MV-4-11 (cell line): Measurements from ENCODE around the gene ALG8.

Experiments
- DNase-seq: peaks from one replicate; lab custom pipeline; 2025; lab: John Stamatoyannopoulos, UW

ALG8 gene

DNA sequence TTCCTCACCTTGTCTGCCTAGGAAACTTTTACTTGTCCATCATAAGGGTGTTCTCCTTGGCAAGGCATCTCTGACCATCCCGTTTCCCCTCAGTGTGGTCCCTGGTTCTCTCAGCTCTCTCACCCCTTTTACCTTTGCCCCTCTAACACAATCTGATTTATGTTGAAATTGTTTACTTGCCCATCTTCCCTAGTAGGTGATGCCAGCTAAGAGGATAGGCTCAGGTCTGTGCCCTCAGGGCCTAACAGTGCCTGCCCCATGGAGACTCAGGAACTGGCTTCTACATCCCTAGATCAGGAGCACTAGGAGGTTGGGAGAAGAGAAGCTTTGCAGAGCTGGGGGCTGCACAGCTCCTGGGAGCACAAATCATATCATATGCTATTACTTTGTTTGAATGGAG, 21.1 kb upstream of the ALG8 start:
- DNase-seq, result no peak

DNA sequence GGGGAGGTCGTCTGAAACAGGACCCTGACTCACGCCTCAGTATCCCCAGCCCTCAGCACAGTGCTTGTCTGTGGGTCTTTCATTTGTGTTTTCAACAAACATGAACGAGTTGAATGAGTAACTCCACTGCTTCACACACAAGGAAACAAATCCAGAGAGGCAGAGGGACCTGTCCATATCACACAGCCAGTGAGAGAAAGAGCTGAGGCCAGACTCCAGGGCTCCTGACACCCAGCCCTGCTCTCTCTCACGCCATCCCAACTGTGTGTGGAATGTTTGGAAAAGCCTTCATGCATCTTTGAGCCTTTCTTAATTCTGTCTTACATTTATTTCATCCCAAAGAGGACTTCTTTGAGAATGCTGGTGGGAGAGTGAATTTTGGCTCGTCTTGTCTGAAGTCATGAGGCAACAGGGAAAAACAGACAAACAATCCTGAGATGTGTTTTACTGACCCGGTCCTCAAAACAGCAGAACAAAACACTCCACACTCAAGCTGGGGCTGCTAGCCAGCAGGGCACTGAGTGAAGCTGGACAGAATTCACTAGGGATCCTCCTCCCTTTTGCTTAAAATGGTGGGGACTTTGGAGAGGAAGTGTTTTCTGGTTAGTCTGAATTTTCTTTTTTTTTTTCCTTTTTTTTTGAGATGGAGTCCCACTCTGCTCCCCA, 19.7 kb upstream of the ALG8 start:
- DNase-seq, result no peak

DNA sequence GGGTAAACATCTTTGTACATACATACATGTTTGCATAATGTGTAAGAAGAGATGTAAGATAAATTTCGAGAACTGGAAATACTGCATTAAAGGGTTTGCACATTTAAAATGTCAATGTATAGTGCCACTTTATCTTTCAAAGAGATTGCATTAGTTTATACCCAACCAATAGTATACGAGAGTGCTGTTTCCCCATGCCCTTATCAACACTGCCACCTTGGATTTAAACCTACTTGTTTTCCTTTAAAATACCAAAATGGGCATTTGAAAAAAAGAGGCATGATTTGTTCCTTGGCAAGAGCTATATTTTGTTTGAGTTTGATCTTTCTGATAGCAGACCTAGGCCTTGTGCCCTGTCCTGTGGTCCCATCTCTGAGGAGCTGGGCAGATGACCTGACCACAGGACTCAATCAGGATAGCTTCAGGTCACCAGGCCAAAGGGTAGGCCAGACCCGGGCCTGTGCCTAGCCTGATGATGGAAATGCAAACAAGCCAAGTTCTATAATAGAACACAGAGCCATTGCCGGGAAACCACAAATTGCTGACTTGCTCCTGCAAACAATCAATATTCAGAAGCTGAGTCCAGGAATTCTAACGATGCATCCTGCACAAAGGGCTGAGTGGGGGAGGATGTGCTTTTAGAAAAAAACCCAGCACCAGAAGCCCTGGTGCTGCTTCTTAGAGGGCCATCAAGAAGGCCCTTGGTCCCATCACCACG, 16.9 kb upstream of the ALG8 start:
- no peak for DNase-seq

DNA sequence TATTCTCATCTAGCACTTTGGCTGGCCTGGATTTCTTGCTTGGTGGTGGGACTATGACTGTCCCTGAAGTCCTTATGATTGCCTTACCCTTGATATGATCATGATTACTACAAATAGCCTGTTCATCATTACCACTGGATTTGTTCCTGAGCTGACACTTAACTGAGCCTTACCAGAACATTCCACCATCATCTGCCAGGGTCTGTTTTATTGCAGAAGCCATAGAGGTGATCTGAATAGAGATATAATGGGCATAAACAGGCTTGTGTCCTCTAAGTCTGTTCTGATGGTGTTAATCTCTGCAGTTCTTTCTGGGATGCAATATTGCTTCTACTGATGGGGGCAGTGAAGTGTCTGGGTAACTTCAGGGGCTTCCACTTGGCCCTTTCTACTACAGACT, 12.4 kb upstream of the ALG8 start:
- no peak for DNase-seq

DNA sequence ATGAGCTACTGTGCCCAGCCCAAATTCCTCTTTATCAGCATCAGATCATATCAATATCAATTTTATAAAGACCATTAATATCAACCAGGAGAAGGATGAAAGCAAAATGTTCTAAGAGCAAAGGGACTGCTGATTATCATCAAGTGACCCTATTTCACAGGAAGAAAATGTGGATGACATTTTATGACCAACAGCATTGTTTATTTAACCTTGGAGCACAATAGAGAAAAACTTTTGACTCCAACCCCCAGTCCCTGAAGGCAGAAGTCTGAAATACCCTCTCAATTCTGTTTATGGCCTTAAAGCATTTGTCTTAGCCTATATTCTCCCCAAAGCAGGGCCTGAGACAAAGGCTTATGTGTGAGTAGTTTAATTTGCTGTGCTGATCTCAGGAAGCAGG, 11.3 kb upstream of the ALG8 start:
- DNase-seq, result no peak

DNA sequence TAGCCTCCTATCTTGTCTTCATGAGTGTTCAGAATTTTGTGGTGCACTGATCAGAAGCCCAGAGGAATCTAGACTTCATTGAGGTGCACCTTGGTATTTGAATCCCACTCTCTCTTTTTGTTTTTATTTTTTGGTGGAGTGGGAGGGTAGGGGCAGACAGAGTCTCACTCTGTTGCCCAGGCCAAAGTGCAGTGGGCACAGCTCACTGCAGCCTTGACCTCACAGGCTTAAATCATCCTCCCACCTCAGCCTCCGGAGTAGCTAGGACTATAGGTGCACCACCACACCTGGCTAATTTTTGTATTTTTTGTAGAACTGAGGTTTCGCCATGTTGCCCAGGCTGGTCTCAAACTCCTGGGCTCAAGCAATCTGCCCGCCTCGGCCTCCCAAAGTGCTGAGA, 10.9 kb upstream of the ALG8 start:
- DNase-seq, result no peak

DNA sequence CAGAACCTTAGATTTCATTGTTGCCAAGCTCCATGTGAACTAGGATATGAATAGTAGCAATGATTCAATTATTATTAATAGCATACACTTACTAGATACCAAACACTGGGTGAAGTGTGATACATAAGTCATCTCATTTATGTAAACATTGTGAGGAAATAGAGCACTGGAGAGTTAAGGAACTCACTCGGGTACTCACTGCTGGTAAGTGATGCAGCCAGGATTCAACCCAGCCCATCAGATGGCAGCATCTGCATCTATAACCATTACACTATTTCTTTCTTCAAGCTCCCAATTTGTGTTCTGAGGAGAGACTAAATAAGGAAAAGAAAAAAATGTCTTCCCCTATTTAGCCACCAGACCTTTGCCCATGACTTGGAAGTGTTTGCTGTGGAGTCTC, 10.2 kb upstream of the ALG8 start:
- peak; percentile 52 for DNase-seq

DNA sequence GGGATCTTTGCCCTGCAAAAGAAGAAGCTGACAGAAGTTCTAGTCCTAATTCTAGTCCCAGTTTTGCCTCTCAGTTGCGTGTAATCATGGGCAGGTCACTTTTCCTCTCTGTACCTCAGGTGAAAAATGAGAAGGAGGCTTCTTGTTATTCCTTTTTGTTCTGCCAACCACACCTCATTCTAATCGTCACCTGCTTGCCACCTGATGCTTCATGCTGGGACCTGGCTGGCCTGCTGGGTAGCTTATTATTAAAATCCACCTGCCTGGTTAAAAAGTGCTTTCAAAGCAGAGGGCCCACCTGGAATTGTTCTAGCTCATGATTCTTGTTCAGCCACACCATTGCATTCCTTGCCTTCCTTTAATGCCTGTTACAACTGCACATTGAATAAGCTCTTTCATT, 8.4 kb upstream of the ALG8 start:
- no peak for DNase-seq

DNA sequence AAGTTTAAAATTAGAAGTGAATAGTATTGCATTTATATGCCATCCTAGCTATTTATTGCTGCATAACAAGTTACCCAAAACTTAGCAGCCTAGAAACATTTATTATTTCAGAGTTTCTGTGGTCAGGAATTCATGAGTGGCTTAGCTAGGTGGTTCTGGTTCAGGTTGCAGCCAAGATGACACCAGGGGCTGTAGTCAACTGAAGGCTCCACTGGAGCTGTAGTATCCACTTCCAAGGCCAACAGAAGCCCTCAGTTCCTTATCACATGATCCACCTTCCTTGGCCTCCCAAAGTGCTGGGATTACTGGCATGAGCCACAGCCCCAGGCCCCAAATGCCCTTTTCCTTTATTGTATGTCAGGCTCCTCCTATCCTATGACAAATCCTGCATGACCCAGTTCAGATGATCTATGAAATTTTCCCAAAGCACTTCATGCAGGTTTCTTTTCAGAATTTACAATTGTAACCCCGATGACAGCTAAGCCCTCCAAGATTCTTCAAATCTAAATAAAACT, 6.1 kb upstream of the ALG8 start:
- no peak for DNase-seq

DNA sequence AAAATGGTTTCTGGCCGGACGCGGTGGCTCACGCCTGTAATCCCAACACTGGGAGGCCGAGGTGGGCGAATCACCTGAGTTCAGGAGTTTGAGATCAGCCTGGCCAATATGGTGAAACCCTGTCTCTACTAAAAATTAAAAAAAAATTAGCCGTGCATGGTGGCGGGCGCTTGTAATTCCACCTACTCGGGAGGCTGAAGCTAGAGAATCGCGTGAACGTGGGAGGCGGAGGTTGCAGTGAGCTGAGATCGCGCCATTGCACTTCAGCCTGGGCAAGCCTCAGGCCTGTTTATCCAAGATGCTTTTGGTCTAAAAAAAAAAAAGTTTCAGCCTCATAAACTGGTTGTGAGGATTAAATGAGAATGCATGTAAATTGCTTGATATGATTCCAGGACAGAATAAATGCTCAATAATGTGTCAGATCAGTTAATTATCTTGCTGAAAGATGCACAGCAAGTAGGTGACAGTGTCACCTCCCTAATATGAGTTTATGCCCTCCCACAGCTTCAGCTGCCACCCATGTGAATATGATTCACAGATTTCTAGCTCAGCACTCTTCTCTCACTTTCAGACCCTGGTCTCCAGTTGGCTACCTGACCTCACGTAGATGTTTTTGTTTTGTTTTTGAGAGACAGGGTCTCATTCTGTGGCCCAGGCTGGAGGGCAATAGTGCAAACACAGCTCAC, 1.1 kb upstream of the ALG8 start:
- no peak for DNase-seq

DNA sequence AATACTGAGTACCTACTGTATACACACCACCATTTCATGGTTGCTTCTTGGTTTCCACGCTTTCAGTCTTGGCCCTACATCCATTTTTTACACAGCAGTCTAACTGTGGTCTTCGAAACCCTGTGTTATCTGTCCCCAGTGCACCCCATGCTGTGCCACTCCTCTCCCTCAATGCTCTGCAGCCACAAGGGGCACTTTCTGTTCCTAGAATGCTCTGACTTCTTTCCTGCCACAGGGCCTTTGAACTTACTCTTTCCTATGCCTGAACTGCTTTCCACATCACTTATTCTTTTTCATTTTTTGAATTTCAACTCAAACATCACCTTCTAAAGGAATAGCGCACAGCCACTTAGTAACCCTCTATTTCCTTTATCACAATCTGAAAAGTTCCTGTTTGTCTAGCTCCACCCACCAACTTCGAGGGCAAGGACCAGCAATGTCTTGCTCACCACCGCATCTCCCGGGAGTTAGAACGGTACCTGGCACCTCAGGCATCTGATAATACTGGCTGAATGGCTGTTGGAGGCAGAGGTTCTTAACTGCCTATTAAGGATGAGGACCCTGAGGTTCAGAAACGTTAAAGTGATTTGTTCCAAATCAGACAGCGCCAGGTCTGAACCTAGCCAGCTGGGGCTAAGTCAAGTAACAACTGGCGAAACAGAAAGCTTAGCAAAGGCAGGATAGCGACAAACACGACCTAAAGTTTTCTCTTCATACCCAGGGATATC, 568 bp downstream of the ALG8 start:
- DNase-seq, result peak; percentile 51

DNA sequence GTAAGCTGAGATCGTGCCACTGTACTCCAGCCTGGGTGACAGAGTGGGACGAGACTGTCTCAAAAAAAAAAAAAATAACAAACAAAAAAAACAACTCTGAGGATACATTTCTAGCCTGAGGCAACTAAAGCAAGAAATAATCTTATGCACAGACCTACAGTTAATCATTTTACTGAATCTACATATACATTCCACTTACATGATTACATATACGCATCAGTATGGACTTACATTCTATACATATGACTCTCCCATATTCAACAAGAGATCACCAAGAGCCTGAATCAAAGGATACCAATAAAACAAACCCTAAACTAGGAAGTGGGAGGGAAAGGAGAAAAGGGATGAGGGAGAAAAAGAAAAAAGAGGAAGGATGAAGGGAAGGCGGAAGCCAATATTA, 1.1 kb downstream of the ALG8 start:
- DNase-seq, result no peak

DNA sequence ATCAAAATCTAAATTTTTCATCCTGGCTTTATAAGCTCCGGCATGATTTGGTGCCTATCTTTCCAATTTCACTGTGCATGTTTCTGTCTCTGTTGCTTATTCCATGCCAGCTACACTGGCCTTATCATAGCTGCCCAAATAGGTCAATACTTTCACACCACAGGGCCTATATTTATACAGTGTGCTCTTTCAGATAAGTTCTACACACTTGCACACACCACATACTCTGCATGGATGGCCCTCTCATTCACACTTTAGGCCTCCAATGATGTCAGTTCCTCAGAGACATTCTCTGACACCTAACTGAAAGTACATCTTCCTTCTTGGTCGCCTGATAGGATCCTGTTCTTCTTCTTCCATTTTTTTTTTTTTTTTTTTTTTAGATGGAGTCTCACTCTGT, 7.0 kb downstream of the ALG8 start:
- DNase-seq, result no peak

DNA sequence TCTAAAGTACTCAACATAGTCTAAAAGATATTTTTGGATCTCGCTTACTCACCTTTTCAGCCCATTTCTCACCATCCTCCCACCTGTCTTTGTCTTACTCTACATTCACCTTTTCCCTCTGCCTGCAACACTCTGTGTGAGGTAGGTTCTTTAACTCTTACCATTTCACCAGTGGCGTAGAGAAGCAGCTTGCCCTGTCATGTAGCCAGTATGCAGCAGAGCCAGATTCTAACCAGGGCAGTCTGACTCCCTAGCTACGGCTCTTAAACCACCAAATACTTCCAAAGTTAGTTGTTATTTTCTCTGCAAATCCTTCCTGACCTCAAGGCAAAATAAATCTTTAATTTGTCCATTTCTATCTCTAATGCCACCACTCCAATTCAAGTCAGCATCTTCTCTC, 7.5 kb downstream of the ALG8 start:
- DNase-seq, result no peak

DNA sequence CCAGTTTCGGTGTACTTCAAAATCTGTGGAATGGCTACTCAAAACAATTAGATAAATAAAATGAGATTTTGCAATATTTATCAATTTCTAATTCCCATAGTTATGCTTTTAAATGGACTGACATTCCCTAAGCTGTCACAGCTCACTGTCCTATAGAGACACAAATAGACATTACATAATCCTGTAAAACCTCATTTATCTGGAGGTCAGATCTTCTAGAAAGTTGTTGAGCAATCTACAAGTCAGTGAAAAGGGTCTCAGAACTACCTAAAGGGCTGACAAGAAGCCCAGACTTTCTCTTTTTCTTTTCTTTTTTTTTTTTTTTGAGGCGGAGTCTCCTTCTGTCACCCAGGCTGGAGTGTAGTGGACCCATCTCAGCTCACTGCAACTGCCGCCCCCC, 12.0 kb downstream of the ALG8 start:
- peak; percentile 54 for DNase-seq

DNA sequence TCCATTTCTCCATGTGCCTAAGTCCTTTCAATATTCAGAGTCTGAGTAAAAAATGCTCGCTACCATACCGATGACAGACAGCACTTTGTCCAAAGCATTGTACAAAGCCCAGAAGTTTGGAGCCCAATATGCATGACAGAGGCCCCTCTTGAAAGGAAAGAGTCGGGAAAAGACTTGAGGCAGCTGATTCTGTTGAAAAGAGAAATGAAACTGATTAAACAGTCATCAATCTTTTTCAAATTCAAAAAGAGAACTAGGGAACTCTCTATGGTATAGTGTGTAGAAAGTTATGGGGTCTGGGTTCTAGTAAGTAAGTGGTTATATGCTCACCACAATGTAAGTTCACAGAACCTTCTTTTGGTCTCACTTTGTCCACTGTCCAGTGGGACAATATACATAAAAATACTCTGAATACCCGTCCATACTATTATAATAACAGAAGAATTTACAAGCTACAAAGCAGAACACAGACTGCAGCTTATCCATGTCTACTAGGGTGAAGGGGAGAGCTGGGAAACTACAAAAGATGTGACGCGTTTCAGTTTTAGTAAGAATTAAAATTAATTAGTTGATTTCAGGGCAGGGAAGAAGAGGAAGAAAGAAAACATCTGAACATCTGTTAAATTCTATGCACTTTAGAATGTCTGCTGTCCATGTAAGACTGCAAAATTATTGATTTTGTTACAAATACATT, 26.7 kb downstream of the ALG8 start:
- DNase-seq, result peak; percentile 90

DNA sequence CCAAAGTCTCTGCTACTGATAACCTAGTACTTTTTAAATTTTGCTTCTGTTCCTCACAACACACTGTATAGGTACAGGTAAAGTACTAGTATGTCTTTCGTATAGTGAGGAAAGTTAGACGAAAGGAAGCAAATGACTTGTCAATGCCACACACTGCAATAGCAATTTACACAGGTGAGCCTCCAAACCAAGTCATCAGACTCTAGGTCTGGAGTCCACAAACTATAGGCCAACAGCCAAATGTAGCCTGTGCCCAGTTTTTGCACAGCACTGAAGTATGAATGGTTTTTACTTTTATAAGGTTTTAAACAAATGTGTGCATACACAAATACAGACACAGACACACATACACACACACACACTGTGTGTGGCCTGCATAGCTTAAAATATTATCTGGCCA, 28.1 kb downstream of the ALG8 start:
- DNase-seq, result no peak

DNA sequence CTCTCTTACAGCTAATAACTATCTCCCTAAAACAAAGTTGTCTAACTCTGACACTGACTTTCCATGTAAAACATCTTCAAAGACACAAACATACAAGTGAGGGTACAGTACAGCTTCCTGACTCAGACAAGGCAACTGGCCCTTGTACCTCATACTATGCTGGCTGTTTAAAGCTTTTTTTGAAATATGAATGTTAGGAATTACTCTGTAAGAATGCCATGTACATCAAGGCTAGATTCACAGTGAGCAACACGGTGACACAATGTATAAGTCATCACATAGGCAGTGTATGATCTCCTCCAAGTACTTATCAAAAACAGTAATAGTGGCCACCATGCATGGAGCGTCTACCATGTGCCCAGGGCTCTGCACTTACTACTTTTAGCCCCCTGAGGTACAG, 28.6 kb downstream of the ALG8 start:
- no peak for DNase-seq

DNA sequence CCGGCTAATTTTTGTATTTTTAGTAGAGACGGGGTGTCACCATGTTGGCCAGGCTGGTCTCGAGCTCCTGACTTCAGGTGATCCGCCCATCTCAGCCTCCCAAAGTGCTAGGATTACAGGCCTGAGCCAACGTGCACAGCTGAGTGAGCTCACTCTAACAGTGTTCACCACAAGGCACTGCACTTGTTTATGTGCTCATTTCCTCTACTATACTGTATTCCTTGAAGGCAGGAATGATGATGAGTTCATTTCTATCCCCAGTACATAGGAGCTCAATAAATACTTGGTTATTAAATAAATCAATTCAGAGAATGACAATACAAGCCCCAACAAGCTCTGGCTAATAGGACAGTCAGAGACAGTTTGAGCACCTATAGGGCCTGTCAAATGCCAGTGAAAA, 29.1 kb downstream of the ALG8 start:
- DNase-seq, result no peak

DNA sequence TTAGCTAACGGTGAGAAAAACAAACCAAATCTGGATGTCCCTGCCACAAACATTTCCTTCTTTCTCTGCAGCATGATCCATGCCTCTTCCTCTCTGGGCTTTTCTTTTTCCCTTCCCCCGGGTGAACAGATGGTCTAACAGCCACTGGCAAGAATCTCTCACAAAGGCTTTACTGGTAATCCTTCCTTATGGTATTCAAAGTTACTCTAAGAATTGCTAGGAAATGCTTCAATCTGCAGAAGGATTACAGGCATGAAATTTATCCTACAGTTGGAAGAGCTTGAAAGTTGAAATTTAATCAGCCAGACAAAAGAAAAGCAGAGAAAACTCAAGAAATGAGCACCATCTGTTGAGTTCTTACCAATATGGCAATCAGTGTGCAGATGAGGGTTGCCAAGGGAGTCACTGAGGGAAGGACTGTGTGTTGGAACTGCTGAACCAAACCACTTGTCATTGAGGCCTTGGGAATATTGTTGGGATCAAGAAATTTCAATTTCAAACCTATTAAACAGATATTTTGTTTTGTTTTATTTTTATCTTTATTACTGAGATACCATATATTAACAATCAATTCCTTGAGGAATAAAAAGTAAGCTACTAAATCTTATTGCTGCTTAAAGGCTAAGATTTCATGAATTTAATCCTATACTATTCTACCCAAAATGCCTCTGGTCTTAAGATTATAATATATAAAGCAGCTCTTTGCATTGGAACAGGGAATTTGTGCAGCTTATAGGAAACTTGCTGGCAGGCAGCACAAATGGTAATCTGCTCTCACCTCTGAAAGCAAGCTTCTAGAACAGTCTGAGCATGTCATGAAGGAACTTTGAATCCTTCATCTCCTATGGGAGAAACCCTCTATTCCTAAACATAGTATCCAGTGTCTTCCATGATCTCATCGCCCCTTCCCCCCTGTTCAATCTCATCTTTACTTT, 30.1 kb downstream of the ALG8 start:
- DNase-seq, result peak; percentile 58
